HEK293 (cell line): ENCODE measurements around the gene DLG2.

Experiments used
- ZNF311 ChIP-seq: fragments of 450-650 bp; formaldehyde crosslinking; IDR thresholded peaks from 2 replicates; pipeline ENCODE4 v1.5.1; 2017; ENCODE audit warnings: missing biosample characterization, missing genetic modification characterization, borderline replicate concordance
- ZNF560 ChIP-seq: fragments of 450-650 bp; formaldehyde crosslinking; IDR thresholded peaks from 2 replicates; pipeline ENCODE4 v1.5.1; 2017; ENCODE audit warnings: missing biosample characterization, missing genetic modification characterization, borderline replicate concordance
- ZNF596 ChIP-seq: fragments of 450-650 bp; IDR thresholded peaks from 2 replicates; pipeline ENCODE4 v1.5.0; 2018; ENCODE audit warnings: missing biosample characterization, mild to moderate bottlenecking, missing genetic modification characterization, moderate library complexity
- TF ChIP-seq, protein P1 (sequence below): fragments of 450-650 bp; formaldehyde crosslinking; IDR thresholded peaks from 2 replicates; pipeline ENCODE4 v1.5.1; 2016; ENCODE audit warnings: missing biosample characterization, missing genetic modification characterization

- no peak for TF ChIP-seq ZNF596 (tag by site-specific recombination)
- TF ChIP-seq, protein P1, sequence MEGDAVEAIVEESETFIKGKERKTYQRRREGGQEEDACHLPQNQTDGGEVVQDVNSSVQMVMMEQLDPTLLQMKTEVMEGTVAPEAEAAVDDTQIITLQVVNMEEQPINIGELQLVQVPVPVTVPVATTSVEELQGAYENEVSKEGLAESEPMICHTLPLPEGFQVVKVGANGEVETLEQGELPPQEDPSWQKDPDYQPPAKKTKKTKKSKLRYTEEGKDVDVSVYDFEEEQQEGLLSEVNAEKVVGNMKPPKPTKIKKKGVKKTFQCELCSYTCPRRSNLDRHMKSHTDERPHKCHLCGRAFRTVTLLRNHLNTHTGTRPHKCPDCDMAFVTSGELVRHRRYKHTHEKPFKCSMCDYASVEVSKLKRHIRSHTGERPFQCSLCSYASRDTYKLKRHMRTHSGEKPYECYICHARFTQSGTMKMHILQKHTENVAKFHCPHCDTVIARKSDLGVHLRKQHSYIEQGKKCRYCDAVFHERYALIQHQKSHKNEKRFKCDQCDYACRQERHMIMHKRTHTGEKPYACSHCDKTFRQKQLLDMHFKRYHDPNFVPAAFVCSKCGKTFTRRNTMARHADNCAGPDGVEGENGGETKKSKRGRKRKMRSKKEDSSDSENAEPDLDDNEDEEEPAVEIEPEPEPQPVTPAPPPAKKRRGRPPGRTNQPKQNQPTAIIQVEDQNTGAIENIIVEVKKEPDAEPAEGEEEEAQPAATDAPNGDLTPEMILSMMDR (tag by site-specific recombination), result no peak
- no peak for TF ChIP-seq ZNF560 (tag by site-specific recombination)
- no peak for TF ChIP-seq ZNF311
These were observed 494.1 kb downstream of the DLG2 start for GRCh38 chr11:85132851-85133585.
